OCI-LY1 (cell line): ENCODE measurements around the gene OLR1.
A peak's percentile ranks its signal among the peaks of the same experiment; 100 is the strongest.
"Not testable (repeated sequence)": the region's sequence is repeated elsewhere in the genome, so short reads cannot be mapped to it uniquely, and the experiment has no call there.

Source experiments
- H2AFZ ChIP-seq: fragments of 200-600 bp; sonication (generic), shearing (Covaris generic); 2 replicates; pipeline ENCODE4 v1.6.0; 2014; ENCODE audit warnings: antibody characterized with exemption, mild to moderate bottlenecking, low read length
- H3F3A ChIP-seq: fragments of 200-600 bp; sonication (generic), shearing (Covaris generic); 2 replicates; pipeline ENCODE4 v1.6.0; 2014; ENCODE audit warnings: mild to moderate bottlenecking, antibody characterized with exemption, low read length, moderate library complexity; ENCODE audit not compliant: insufficient read depth
- H3K27ac ChIP-seq: fragments of 200-600 bp; sonication (generic); 2 replicates; pipeline ENCODE4 v1.5.1; 2014; ENCODE audit warnings: low read length, mixed run types, mild to moderate bottlenecking, low read depth; ENCODE audit not compliant: poor library complexity, severe bottlenecking
- H3K27me3 ChIP-seq: fragments of 200-600 bp; sonication (generic); 2 replicates; pipeline ENCODE4 v1.6.0; 2014; ENCODE audit warnings: antibody characterized with exemption, mild to moderate bottlenecking, low read length, moderate library complexity; ENCODE audit not compliant: insufficient read depth
- H3K36me3 ChIP-seq: fragments of 200-600 bp; sonication (generic); 2 replicates; pipeline ENCODE4 v1.6.1; 2014; ENCODE audit warnings: mild to moderate bottlenecking, antibody characterized with exemption, low read length, moderate library complexity, mixed read lengths; ENCODE audit not compliant: insufficient read depth
- H3K4me1 ChIP-seq: fragments of 200-600 bp; sonication (generic); 2 replicates; pipeline ENCODE4 v1.5.1; 2014; ENCODE audit warnings: mild to moderate bottlenecking, low read length, moderate library complexity; ENCODE audit not compliant: insufficient read depth, severe bottlenecking
- H3K4me2 ChIP-seq: fragments of 200-600 bp; sonication (generic), shearing (Covaris generic); 2 replicates; pipeline ENCODE4 v1.6.1; 2014; ENCODE audit warnings: low read length
- H3K4me3 ChIP-seq: fragments of 200-600 bp; sonication (generic); 2 replicates; pipeline ENCODE4 v1.5.1; 2014; ENCODE audit warnings: low read length, low read depth, mild to moderate bottlenecking, mixed read lengths; ENCODE audit not compliant: poor library complexity, severe bottlenecking
- H3K79me2 ChIP-seq: fragments of 200-600 bp; shearing (Covaris generic); 2 replicates; pipeline ENCODE4 v1.6.1; 2016; ENCODE audit warnings: mixed run types, low read length, mixed read lengths; ENCODE audit not compliant: insufficient read depth
- H3K9ac ChIP-seq: fragments of 200-600 bp; sonication (generic), shearing (Covaris generic); 2 replicates; pipeline ENCODE4 v1.6.1; 2014; ENCODE audit warnings: mild to moderate bottlenecking, low read length, mixed read lengths
- H3K9me2 ChIP-seq: fragments of 200-600 bp; sonication (generic), shearing (Covaris generic); 2 replicates; pipeline ENCODE4 v1.6.1; 2014; ENCODE audit warnings: low read depth, mild to moderate bottlenecking, low read length, mixed read lengths
- H3K9me3 ChIP-seq: fragments of 200-600 bp; shearing (Covaris generic); 2 replicates; pipeline ENCODE4 v1.6.1; 2014; ENCODE audit warnings: low read length, mixed read lengths
- H4K20me1 ChIP-seq: fragments of 200-600 bp; sonication (generic), shearing (Covaris generic); 2 replicates; pipeline ENCODE4 v1.6.0; 2016; ENCODE audit warnings: mild to moderate bottlenecking, low read length; ENCODE audit not compliant: insufficient read depth
- CTCF ChIP-seq: fragments of 200-600 bp; sonication (generic), shearing (Covaris generic); IDR thresholded peaks from 2 replicates; pipeline ENCODE4 v1.5.1; 2017; ENCODE audit warnings: mild to moderate bottlenecking, antibody characterized with exemption, low read length, moderate library complexity, mixed read lengths
- EZH2 ChIP-seq: fragments of 200-600 bp; sonication (generic), shearing (Covaris generic); IDR thresholded peaks from 2 replicates; pipeline ENCODE4 v1.8.0; 2017; ENCODE audit warnings: borderline replicate concordance, mixed run types, mild to moderate bottlenecking, antibody characterized with exemption, low read length, moderate library complexity, mixed read lengths

OLR1 gene

GRCh38 chr12:10205220-10205807 lies 33.4 kb upstream of the OLR1 start:
- Histone ChIP-seq H2AFZ (no peak overlapping the region), H3K79me2 (no peaks in the 10 kb centered on the region), H3K27me3 (no peaks in the 10 kb centered on the region), H3K4me1 (peaks cover 3% of the 10 kb centered on the region), H3K4me2 (no peak overlapping the region), H3K36me3 (no peaks in the 10 kb centered on the region), H3F3A (no peaks in the 10 kb centered on the region), H3K4me3 (no peak overlapping the region), H3K9me2 (no peaks in the 10 kb centered on the region), H4K20me1 (no peaks in the 10 kb centered on the region), H3K9ac (no peak overlapping the region), H3K27ac (no peak overlapping the region), H3K9me3 (no peaks in the 10 kb centered on the region)
- TF ChIP-seq CTCF (no peak), EZH2 (no peak)

GRCh38 chr12:10204495-10204894 lies 32.6 kb upstream of the OLR1 start:
- H3K27ac ChIP-seq, H3K9me2 ChIP-seq, H2AFZ ChIP-seq, H3K9me3 ChIP-seq, H4K20me1 ChIP-seq, H3K4me1 ChIP-seq, H3K79me2 ChIP-seq, H3K9ac ChIP-seq, H3K4me3 ChIP-seq, H3K27me3 ChIP-seq, H3K36me3 ChIP-seq, H3F3A ChIP-seq, H3K4me2 ChIP-seq: not testable (repeated sequence)

- Histone ChIP-seq H4K20me1 (no peaks in the 10 kb centered on the region), H3K27ac (peak overlapping the region; percentile 15), H3K4me3 (no peak overlapping the region), H3K9me2 (no peaks in the 10 kb centered on the region), H3K36me3 (no peaks in the 10 kb centered on the region), H3K9ac (no peak overlapping the region), H3K4me1 (peaks cover 31% of the 10 kb centered on the region), H3K4me2 (no peak overlapping the region), H3K9me3 (no peaks in the 10 kb centered on the region), H2AFZ (no peak overlapping the region), H3F3A (no peaks in the 10 kb centered on the region), H3K27me3 (no peaks in the 10 kb centered on the region; the same call in 1 of the 2 replicates), H3K79me2 (no peaks in the 10 kb centered on the region)
- no peak for TF ChIP-seq CTCF
Observed at GRCh38 chr12:10197879-10198278, 25.9 kb upstream of the OLR1 start.

GRCh38 chr12:10196210-10196609 lies 24.3 kb upstream of the OLR1 start:
- Histone ChIP-seq H3K4me3 (no peak overlapping the region), H3K27me3 (no peaks in the 10 kb centered on the region; the same call in 1 of the 2 replicates), H3K36me3 (no peaks in the 10 kb centered on the region), H3F3A (no peaks in the 10 kb centered on the region), H3K27ac (peak overlapping the region; percentile 38), H2AFZ (no peak overlapping the region), H3K9me2 (no peaks in the 10 kb centered on the region), H3K9me3 (no peaks in the 10 kb centered on the region), H4K20me1 (no peaks in the 10 kb centered on the region), H3K9ac (no peak overlapping the region), H3K4me1 (peaks cover 31% of the 10 kb centered on the region), H3K79me2 (no peaks in the 10 kb centered on the region), H3K4me2 (peak overlapping the region; percentile 46; the same call in 1 of the 2 replicates)
- TF ChIP-seq CTCF = no peak
- TF ChIP-seq EZH2 = no peak
